PC-9 (cell line): Measurements from ENCODE around the gene YIF1B. TPM values are rescaled to one million over a fixed set of nuclear protein-coding genes. Genes with fewer than 3 reads are reported as not detected.
A peak's percentile ranks its signal among the peaks of the same experiment; 100 is the strongest.

Experiments
- BruUV-seq: library from RNA; stranded (reverse); fragments of 400-500 nt; replicated peaks from 2 replicates; lab custom pipeline; 2021; lab: Mats Ljungman, UMichigan
- CTCF ChIA-PET: fragments of 300-600 bp; sonication (Branson Sonifier 250); formaldehyde crosslinking; loops from one replicate; lab custom pipeline; 2022; ENCODE audit warnings: antibody characterized with exemption; lab: Charles Lee
- POLR2A ChIA-PET: fragments of 300-600 bp; sonication (Branson Sonifier 250); formaldehyde crosslinking; loops from one replicate; lab custom pipeline; 2022; ENCODE audit warnings: antibody characterized with exemption; ENCODE audit not compliant: unreplicated experiment; lab: Charles Lee
- DNase-seq, 2 experiments: peaks; one replicate each; pipeline versions ENCODE4 v3.0.0 to v3.0.0-alpha.2; 2015 to 2022; ENCODE audit warnings: mixed read lengths in 1 of 2
- H2AFZ ChIP-seq: fragments of 200-600 bp; sonication (generic); 2 replicates; pipeline ENCODE4 v1.8.1; 2017; ENCODE audit warnings: antibody characterized with exemption
- H3F3A ChIP-seq: fragments of 200-600 bp; sonication (generic); 2 replicates; pipeline ENCODE4 v1.8.1; 2017; ENCODE audit warnings: antibody characterized with exemption, mild to moderate bottlenecking, low read depth; ENCODE audit not compliant: insufficient read depth
- H3K27ac ChIP-seq: fragments of 200-600 bp; sonication (generic); 2 replicates; pipeline ENCODE4 v1.6.1; 2016; ENCODE audit warnings: mixed run types
- H3K27me3 ChIP-seq: fragments of 200-600 bp; sonication (generic); 2 replicates; pipeline ENCODE4 v1.6.1; 2016; ENCODE audit warnings: low read depth, mixed run types; ENCODE audit not compliant: insufficient read depth
- H3K36me3 ChIP-seq: fragments of 200-600 bp; sonication (generic); 2 replicates; pipeline ENCODE4 v1.6.1; 2016; ENCODE audit warnings: low read depth, mixed run types
- H3K4me1 ChIP-seq: fragments of 200-600 bp; sonication (generic); replicated peaks from 2 replicates; pipeline ENCODE4 v1.6.1; 2016; ENCODE audit warnings: mixed run types; ENCODE audit not compliant: insufficient read depth
- H3K4me2 ChIP-seq: fragments of 200-600 bp; sonication (generic); 2 replicates; pipeline ENCODE4 v1.6.1; 2017; ENCODE audit warnings: mixed run types
- H3K4me3 ChIP-seq: fragments of 200-600 bp; sonication (generic); 2 replicates; pipeline ENCODE4 v1.6.1; 2016; ENCODE audit warnings: mixed run types
- H3K79me2 ChIP-seq: fragments of 200-600 bp; sonication (generic); 2 replicates; pipeline ENCODE4 v1.6.1; 2017; ENCODE audit warnings: low read depth, mixed run types
- H3K9me2 ChIP-seq: fragments of 200-600 bp; sonication (generic); 2 replicates; pipeline ENCODE4 v1.8.1; 2017; ENCODE audit warnings: mild to moderate bottlenecking; ENCODE audit not compliant: insufficient read depth
- H3K9me3 ChIP-seq: fragments of 200-600 bp; sonication (generic); 2 replicates; pipeline ENCODE4 v1.8.1; 2016; ENCODE audit warnings: low read depth; ENCODE audit not compliant: insufficient read depth
- H4K20me1 ChIP-seq: fragments of 200-600 bp; sonication (generic); 2 replicates; pipeline ENCODE4 v1.8.1; 2017; ENCODE audit not compliant: insufficient read depth
- EZH2 ChIP-seq: fragments of 200-600 bp; sonication (generic); IDR thresholded peaks from 2 replicates; pipeline ENCODE4 v1.8.0; 2017; ENCODE audit warnings: antibody characterized with exemption, low read depth
- intact Hi-C: fragments of 100-400 bp; cut with micrococcal nuclease; formaldehyde crosslinking; loops from one replicate; pipeline ENCODE4 v1.10.0; 2022; ENCODE audit not compliant: unreplicated experiment
- total RNA-seq: library from RNA; stranded (reverse); gene quantifications from 2 replicates; pipeline ENCODE4 v1.2.3, GENCODE V29; 2021
- TF ChIP-seq, protein P1 (sequence below): fragments of 200-600 bp; sonication (generic); conservative IDR thresholded peaks from 2 replicates; pipeline ENCODE4 v1.6.1; 2017; ENCODE audit warnings: mixed run types, antibody characterized with exemption, mild to moderate bottlenecking, moderate library complexity

The YIF1B gene
- total RNA-seq, 1 experiment from 2014 or later, result 39.8 TPM

DNA sequence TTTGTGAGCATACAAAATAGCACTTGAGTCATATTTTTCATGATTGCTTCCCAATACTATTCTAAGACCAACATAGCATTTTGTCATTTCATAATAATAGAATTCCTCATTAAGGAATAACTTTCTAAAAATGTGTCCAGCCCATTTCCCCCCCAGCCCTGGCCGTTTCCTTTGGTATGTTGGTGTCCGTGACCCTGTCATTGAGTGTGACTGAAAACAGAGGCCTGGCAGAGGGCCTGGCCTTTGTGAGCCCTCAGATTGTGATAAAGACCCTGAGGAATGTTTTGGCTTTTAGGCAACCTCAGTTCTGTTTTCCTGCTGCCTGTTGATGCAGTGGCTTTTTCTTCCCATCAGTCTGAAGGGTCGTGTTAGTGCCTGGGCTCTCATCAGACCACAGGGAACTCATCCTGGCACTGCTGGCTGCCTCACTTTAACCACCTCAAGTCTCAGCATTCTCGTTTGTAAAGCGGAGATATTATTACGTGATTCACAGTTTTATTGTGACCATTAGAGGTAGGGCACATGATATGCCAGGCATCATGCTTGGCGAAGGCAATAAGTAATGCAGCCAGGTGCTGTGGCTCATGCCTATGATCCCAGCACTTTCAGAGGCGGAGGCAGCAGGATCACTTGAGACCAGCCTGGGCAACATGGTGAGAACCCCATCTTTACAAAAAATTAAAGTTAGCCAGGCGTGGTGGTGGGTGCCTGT is 37.6 kb downstream of the YIF1B start:
- peak; percentile 38 to 78 for DNase-seq
- H3K4me2 ChIP-seq, result peak overlapping the region; percentile 77
- ChIA-PET CTCF (no interaction called here), POLR2A (interaction anchor here (0.5 to 1.0 kb wide), 6 partner anchors 9 to 499 kb away, joined by 3 to 24 read pairs (median 4); partner anchors contain the start of gene ZNF573)
- peaks cover 98% of the 10 kb centered on the region for H3K79me2 ChIP-seq
- H3F3A ChIP-seq, result peaks cover 85% of the 10 kb centered on the region
- H3K9me2 ChIP-seq, result no peaks in the 10 kb centered on the region
- H4K20me1 ChIP-seq, result peaks cover 99% of the 10 kb centered on the region
- peak overlapping the region; percentile 39 for H3K4me3 ChIP-seq
- intact Hi-C loops, result loop anchor here (1.0 kb wide), 2 partner anchors 12 kb away; no protein-coding TSS in a partner anchor
- H3K27me3 ChIP-seq, result no peaks in the 10 kb centered on the region
- no TSS peak for BruUV-seq
- H3K9me3 ChIP-seq, result no peaks in the 10 kb centered on the region
- H3K36me3 ChIP-seq, result peaks cover 44% of the 10 kb centered on the region
- no peak for TF ChIP-seq EZH2
- TF ChIP-seq, protein P1, sequence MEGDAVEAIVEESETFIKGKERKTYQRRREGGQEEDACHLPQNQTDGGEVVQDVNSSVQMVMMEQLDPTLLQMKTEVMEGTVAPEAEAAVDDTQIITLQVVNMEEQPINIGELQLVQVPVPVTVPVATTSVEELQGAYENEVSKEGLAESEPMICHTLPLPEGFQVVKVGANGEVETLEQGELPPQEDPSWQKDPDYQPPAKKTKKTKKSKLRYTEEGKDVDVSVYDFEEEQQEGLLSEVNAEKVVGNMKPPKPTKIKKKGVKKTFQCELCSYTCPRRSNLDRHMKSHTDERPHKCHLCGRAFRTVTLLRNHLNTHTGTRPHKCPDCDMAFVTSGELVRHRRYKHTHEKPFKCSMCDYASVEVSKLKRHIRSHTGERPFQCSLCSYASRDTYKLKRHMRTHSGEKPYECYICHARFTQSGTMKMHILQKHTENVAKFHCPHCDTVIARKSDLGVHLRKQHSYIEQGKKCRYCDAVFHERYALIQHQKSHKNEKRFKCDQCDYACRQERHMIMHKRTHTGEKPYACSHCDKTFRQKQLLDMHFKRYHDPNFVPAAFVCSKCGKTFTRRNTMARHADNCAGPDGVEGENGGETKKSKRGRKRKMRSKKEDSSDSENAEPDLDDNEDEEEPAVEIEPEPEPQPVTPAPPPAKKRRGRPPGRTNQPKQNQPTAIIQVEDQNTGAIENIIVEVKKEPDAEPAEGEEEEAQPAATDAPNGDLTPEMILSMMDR, result no peak
- no peak overlapping the region for H2AFZ ChIP-seq
- H3K27ac ChIP-seq, result peak overlapping the region; percentile 75
- peaks cover 64% of the 10 kb centered on the region for H3K4me1 ChIP-seq

DNA sequence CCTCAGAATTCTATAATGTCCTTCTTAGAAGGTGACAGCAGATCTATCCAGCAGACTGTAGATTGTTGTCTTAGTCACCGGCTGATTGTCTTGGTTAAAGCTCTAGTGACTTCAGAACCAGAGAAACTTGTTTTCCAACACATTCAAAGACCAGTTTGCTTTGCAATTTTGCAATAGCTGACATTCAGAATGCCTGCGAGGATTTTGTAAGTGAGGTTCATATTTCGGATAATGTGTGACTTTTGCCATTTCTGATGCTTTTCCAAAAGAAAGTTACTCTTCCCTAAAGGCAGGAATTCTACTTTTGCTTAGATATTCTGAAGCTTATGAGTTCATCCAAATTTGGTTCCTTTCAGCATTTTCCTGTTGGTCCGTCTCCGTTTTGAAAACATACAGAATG is 38.2 kb downstream of the YIF1B start:
- H3K4me1 ChIP-seq, result peaks cover 66% of the 10 kb centered on the region

DNA sequence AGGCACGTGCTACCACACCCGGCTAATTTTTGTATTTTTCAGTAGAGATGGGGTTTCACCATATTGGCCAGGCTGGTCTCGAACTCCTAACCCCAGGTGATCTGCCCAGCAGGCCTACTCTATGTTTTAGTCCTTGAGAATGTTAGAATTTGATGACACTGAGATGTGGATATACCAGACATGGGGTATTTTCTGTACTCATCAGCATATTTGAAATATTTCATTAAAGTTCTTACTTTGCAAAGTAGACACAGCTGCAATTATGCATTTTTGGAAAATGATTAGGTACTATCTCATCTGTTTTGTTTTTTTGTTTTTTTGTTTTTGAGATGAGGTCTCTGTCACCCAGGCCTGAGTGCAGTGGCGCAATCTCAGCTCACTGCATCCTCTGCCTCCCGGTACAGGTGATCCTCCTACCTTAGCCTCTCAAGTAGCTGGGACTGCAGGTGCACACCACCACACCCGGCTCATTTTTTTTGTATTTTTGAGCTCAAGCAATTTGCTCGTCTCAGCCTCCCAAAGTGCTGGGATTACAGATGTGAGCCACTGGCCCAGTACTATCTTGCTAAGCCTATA is 38.7 kb downstream of the YIF1B start:
- no TSS peak for BruUV-seq
- H3K27ac ChIP-seq, result peak overlapping the region; percentile 75
- no peak overlapping the region for H2AFZ ChIP-seq
- peaks cover 82% of the 10 kb centered on the region for H3F3A ChIP-seq
- H3K79me2 ChIP-seq, result peaks cover 98% of the 10 kb centered on the region
- H3K4me3 ChIP-seq, result no peak overlapping the region
- intact Hi-C loops, result loop anchor here (1.0 kb wide), 2 partner anchors 11 to 13 kb away; no protein-coding TSS in a partner anchor
- no peaks in the 10 kb centered on the region for H3K9me3 ChIP-seq
- CTCF ChIA-PET, result no interaction called here
- no peaks in the 10 kb centered on the region for H3K9me2 ChIP-seq
- no peak for DNase-seq
- peak overlapping the region; percentile 77 for H3K4me2 ChIP-seq
- no peaks in the 10 kb centered on the region for H3K27me3 ChIP-seq
- H3K4me1 ChIP-seq, result peaks cover 66% of the 10 kb centered on the region
- TF ChIP-seq, protein P1, result no peak
- no peak for TF ChIP-seq EZH2
- POLR2A ChIA-PET, result interaction anchor here (0.6 to 1.0 kb wide), 4 partner anchors 9 to 27 kb away, joined by 3 to 7 read pairs (median 4); no protein-coding TSS in a partner anchor
- H3K36me3 ChIP-seq, result peaks cover 34% of the 10 kb centered on the region
- peaks cover 99% of the 10 kb centered on the region for H4K20me1 ChIP-seq

More for the DNA sequence above, 38.2 kb downstream of the YIF1B start:
- H3K79me2 ChIP-seq, result peaks cover 98% of the 10 kb centered on the region
- no TSS peak for BruUV-seq
- no peaks in the 10 kb centered on the region for H3K27me3 ChIP-seq
- intact Hi-C loops, result loop anchor here (1.0 kb wide), 2 partner anchors 11 to 13 kb away; no protein-coding TSS in a partner anchor
- DNase-seq, result peak; percentile 25 to 94
- TF ChIP-seq EZH2, result no peak
- TF ChIP-seq, protein P1, result no peak
- peak overlapping the region; percentile 77 for H3K4me2 ChIP-seq
- H3K36me3 ChIP-seq, result peaks cover 39% of the 10 kb centered on the region
- peaks cover 85% of the 10 kb centered on the region for H3F3A ChIP-seq
- peaks cover 99% of the 10 kb centered on the region for H4K20me1 ChIP-seq
- ChIA-PET POLR2A (interaction anchor here (0.5 to 1.0 kb wide), 6 partner anchors 8 to 498 kb away, joined by 3 to 24 read pairs (median 5); partner anchors contain the start of gene ZNF573), CTCF (no interaction called here)
- H2AFZ ChIP-seq, result no peak overlapping the region
- H3K9me2 ChIP-seq, result no peaks in the 10 kb centered on the region
- H3K9me3 ChIP-seq, result no peaks in the 10 kb centered on the region
- H3K4me3 ChIP-seq, result peak overlapping the region; percentile 39
- H3K27ac ChIP-seq, result peak overlapping the region; percentile 75
